Keratinocyte (primary cell): Measurements from ENCODE around the gene RAB11FIP4. TPM values are rescaled to one million over a fixed set of nuclear protein-coding genes. Genes with fewer than 3 reads are reported as not detected.

Experiments used
- DNase-seq: peaks from one replicate; pipeline ENCODE4 v3.0.0-alpha.2; 2011; ENCODE audit warnings: low read depth, missing footprints, low spot score
- FAIRE-seq: peaks from 2 replicates; lab custom pipeline; 2011; peaks lifted over from hg19 to GRCh38; lab: Jason Lieb, UNC
- H2AFZ ChIP-seq: 2 replicates; pipeline ENCODE4 v1.6.0; 2012; ENCODE audit warnings: low read length, control low read depth, inconsistent platforms; ENCODE audit not compliant: control insufficient read depth
- H3K27ac ChIP-seq: 2 replicates; pipeline ENCODE4 v1.5.1; 2011; ENCODE audit warnings: low read length; ENCODE audit not compliant: control insufficient read depth, insufficient read depth
- H3K27me3 ChIP-seq: 3 replicates; pipeline ENCODE4 v1.6.0; 2011; ENCODE audit warnings: low read length; ENCODE audit not compliant: control insufficient read depth, insufficient read depth; ENCODE audit errors: extremely low read depth
- H3K36me3 ChIP-seq, 2 experiments: 2 replicates in 1 of 2; 3 replicates in 1 of 2; pipeline ENCODE4 v1.5.1; 2011; ENCODE audit warnings: low read length in 2 of 2, mild to moderate bottlenecking in 1 of 2; ENCODE audit not compliant: control insufficient read depth in 2 of 2, insufficient read depth in 2 of 2; ENCODE audit errors: extremely low read depth in 1 of 2
- H3K4me1 ChIP-seq: 3 replicates; pipeline ENCODE4 v1.5.1; 2011; ENCODE audit warnings: low read length; ENCODE audit not compliant: control insufficient read depth, insufficient read depth; ENCODE audit errors: extremely low read depth
- H3K4me2 ChIP-seq: 3 replicates; pipeline ENCODE4 v1.6.0; 2011; ENCODE audit warnings: low read depth, low read length; ENCODE audit not compliant: control insufficient read depth, insufficient read depth; ENCODE audit errors: extremely low read depth
- H3K4me3 ChIP-seq, 3 experiments: fragments of 200-600 bp in 1 of 3; sonication (generic) in 1 of 3; 2 replicates in 2 of 3; 3 replicates in 1 of 3; pipeline ENCODE4 v1.5.1; 2011 to 2016; ENCODE audit warnings: low read length in 3 of 3, mild to moderate bottlenecking in 3 of 3, control low read depth in 2 of 3, inconsistent platforms in 1 of 3, low read depth in 1 of 3, mixed read lengths in 1 of 3, mixed run types in 1 of 3, moderate library complexity in 1 of 3; ENCODE audit not compliant: control insufficient read depth in 2 of 3, insufficient read depth in 2 of 3; ENCODE audit errors: extremely low read depth in 1 of 3
- H3K79me2 ChIP-seq: 2 replicates; pipeline ENCODE4 v1.6.0; 2012; ENCODE audit warnings: low read length; ENCODE audit not compliant: control insufficient read depth, insufficient read depth
- H3K9ac ChIP-seq: 3 replicates; pipeline ENCODE4 v1.6.0; 2011; ENCODE audit warnings: low read length; ENCODE audit not compliant: control insufficient read depth, insufficient read depth; ENCODE audit errors: extremely low read depth
- H3K9me1 ChIP-seq: 3 replicates; pipeline ENCODE4 v1.6.0; 2011; ENCODE audit warnings: low read length; ENCODE audit not compliant: control insufficient read depth, insufficient read depth; ENCODE audit errors: extremely low read depth
- H3K9me3 ChIP-seq: 2 replicates; pipeline ENCODE4 v1.5.1; 2012; ENCODE audit warnings: low read depth, low read length; ENCODE audit not compliant: control insufficient read depth
- H4K20me1 ChIP-seq: 3 replicates; pipeline ENCODE4 v1.6.0; 2011; ENCODE audit warnings: low read length; ENCODE audit not compliant: control insufficient read depth, insufficient read depth; ENCODE audit errors: extremely low read depth
- EZH2 ChIP-seq: IDR thresholded peaks from one replicate; pipeline ENCODE4 v1.6.1; 2012; ENCODE audit warnings: inconsistent platforms, mild to moderate bottlenecking, low read length, moderate library complexity
- dilution Hi-C: fragments of 300-500 bp; cut with MboI; formaldehyde crosslinking; loops from one replicate; pipeline ENCODE4 v1.7.0; 2020; ENCODE audit warnings: low sequenced_read_pairs; ENCODE audit not compliant: extremely low pct_ligation_motif_present
- polyA plus RNA-seq, 5 experiments: library from polyadenylated mRNA; depleted of rRNA in 3 of 5; stranded (reverse) in 3 of 5; stranded (forward) in 1 of 5; unstranded in 1 of 5; fragments of >200 nt; gene quantifications; 1 replicate in 1 of 5; 2 replicates in 3 of 5; 3 replicates in 1 of 5; pipeline versions ENCODE4 v1.2.1 to v1.2.3, GENCODE V29; 2011 to 2012; ENCODE audit warnings: missing spikeins in 2 of 5, low read depth in 1 of 5, low replicate concordance in 1 of 5
- TF ChIP-seq, protein P1 (sequence below), 3 experiments: IDR thresholded peaks in 1 of 3; conservative IDR thresholded peaks in 1 of 3; optimal IDR thresholded peaks in 1 of 3; 2 replicates in 2 of 3; 3 replicates in 1 of 3; pipeline versions ENCODE3 to v1.5.1; 2011; ENCODE audit warnings: low read length in 3 of 3, mild to moderate bottlenecking in 3 of 3, moderate library complexity in 2 of 3, control low read depth in 1 of 3, inconsistent platforms in 1 of 3; ENCODE audit not compliant: insufficient read depth in 2 of 3; ENCODE audit errors: extremely low read depth in 1 of 3

Gene RAB11FIP4
- polyA plus RNA-seq, 1 donor (not counting 4 experiments of a cell fraction or from before 2014, with no cell fraction given) = 9.1 TPM

DNA sequence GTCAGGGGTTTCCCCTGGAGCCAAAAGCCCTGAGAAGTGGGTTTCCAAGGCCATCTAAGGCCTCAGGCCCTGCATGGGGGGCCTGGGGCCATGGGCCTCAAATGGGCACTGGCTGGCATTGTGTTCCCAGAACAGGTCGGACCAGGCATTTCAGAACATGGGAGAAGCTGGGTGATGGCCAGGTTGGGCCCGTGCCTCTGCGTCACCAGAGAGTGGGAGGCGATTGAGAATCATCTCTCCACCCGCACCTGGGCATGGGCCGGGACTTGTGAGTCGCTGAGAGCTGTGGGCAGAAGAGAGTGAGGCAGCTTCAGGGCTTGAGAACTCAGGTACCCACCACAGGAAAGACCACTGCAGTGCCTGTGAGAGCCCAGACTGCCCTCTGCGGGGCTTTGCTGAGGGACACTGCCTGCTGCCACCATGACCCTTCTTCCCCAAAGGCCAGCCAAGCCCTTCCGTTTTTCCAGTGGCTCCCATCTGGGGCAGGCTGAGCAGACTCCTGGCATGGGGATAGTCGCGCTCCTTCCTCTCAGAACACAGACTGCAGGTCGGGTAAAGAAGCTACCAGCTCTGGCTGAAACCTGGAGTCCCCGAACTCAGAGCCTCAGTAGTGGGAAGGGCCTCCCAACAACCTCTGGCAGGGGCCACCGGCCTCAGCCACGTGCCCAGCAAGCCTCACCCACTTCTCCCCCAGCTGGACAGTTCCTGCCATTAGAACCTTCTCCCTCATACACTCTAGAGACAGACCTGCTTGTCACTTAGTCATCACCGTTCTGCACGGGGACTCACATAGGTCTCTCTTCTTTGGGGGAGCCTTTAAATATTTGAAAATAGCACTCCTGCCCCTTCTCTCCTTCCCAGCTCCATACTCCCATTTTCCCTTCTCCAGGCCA is 1.6 kb downstream of the RAB11FIP4 start:
- Histone ChIP-seq H3K36me3 (no peaks in the 10 kb centered on the region), H3K9me1 (no peaks in the 10 kb centered on the region), H3K9ac (no peak overlapping the region), H3K27me3 (peaks cover 39% of the 10 kb centered on the region), H3K4me2 (no peak overlapping the region), H3K4me3 (no peak overlapping the region), H3K79me2 (no peaks in the 10 kb centered on the region), H4K20me1 (no peaks in the 10 kb centered on the region), H3K27ac (no peak overlapping the region), H3K9me3 (no peaks in the 10 kb centered on the region), H3K4me1 (no peaks in the 10 kb centered on the region), H2AFZ (no peak overlapping the region)
- DNase-seq (no peak), FAIRE-seq (no peak)
- dilution Hi-C loops = no loop called here
- no peak for TF ChIP-seq EZH2
- TF ChIP-seq, protein P1, sequence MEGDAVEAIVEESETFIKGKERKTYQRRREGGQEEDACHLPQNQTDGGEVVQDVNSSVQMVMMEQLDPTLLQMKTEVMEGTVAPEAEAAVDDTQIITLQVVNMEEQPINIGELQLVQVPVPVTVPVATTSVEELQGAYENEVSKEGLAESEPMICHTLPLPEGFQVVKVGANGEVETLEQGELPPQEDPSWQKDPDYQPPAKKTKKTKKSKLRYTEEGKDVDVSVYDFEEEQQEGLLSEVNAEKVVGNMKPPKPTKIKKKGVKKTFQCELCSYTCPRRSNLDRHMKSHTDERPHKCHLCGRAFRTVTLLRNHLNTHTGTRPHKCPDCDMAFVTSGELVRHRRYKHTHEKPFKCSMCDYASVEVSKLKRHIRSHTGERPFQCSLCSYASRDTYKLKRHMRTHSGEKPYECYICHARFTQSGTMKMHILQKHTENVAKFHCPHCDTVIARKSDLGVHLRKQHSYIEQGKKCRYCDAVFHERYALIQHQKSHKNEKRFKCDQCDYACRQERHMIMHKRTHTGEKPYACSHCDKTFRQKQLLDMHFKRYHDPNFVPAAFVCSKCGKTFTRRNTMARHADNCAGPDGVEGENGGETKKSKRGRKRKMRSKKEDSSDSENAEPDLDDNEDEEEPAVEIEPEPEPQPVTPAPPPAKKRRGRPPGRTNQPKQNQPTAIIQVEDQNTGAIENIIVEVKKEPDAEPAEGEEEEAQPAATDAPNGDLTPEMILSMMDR (optimal IDR thresholded peaks at IDR 0.05 in 1 of 3, IDR thresholded peaks at IDR 0.05 in 1 of 3, conservative IDR thresholded peaks at IDR 0.05 in 1 of 3; ENCODE audit: extremely low read depth in 1 of 3, insufficient read depth in 2 of 3, low read length in 3 of 3) = no peak

DNA sequence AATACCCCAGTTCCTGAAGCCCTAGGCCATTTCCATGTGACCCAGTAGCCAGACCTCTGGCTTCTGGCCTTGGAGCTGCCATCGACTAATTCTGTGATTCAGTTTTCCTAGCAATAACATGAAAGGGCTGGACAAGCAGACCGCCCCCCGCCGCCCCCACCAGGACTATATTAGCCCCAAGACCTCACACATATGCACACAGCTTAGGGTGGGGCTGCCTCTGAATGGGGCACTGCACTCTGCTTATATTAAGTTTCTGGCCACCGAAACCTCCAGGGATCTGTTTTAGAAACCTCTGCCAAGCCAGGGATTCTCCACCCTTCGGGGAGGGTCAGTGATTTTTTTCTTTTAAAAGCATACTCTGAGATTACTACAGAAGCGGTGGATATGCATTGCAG is 2.3 kb downstream of the RAB11FIP4 start:
- Histone ChIP-seq H3K27ac (no peak overlapping the region), H3K9me1 (no peaks in the 10 kb centered on the region), H3K4me3 (no peak overlapping the region), H3K27me3 (peaks cover 39% of the 10 kb centered on the region), H2AFZ (no peak overlapping the region), H3K9me3 (no peaks in the 10 kb centered on the region), H4K20me1 (no peaks in the 10 kb centered on the region), H3K4me1 (no peaks in the 10 kb centered on the region), H3K9ac (no peak overlapping the region), H3K79me2 (no peaks in the 10 kb centered on the region), H3K36me3 (no peaks in the 10 kb centered on the region), H3K4me2 (no peak overlapping the region)
- FAIRE-seq (no peak), DNase-seq (no peak)
- dilution Hi-C loops = no loop called here
- TF ChIP-seq EZH2 = no peak
- TF ChIP-seq, protein P1 (optimal IDR thresholded peaks at IDR 0.05 in 1 of 3, IDR thresholded peaks at IDR 0.05 in 1 of 3, conservative IDR thresholded peaks at IDR 0.05 in 1 of 3; ENCODE audit: extremely low read depth in 1 of 3, insufficient read depth in 2 of 3, low read length in 3 of 3) = no peak
